Chondrocyte (in vitro differentiated cells): ENCODE results near the gene SERPIND1. TPM values are rescaled to one million over a fixed set of nuclear protein-coding genes. Genes with fewer than 3 reads are reported as not detected.

Experiments
- DNase-seq: peaks from one replicate; pipeline ENCODE4 v3.0.0; 2021; ENCODE audit warnings: mixed read lengths, low spot score
- H3K27ac Mint-ChIP-seq: one replicate; pipeline ENCODE4 v1.8.0; 2021; ENCODE audit warnings: mild to moderate bottlenecking, moderate library complexity, mixed read lengths; ENCODE audit not compliant: unreplicated experiment
- H3K27me3 Mint-ChIP-seq: 2 replicates; pipeline ENCODE4 v1.8.0; 2021; ENCODE audit warnings: low read depth, mixed read lengths
- H3K36me3 Mint-ChIP-seq: 2 replicates; pipeline ENCODE4 v1.8.0; 2021; ENCODE audit warnings: low read depth, mixed read lengths
- H3K4me1 Mint-ChIP-seq: 2 replicates; pipeline ENCODE4 v1.8.0; 2021; ENCODE audit warnings: low read depth, mild to moderate bottlenecking, mixed read lengths
- H3K4me3 Mint-ChIP-seq: one replicate; pipeline ENCODE4 v1.8.0; 2021; ENCODE audit warnings: mild to moderate bottlenecking, moderate library complexity, mixed read lengths; ENCODE audit not compliant: unreplicated experiment
- H3K9me3 Mint-ChIP-seq: 2 replicates; pipeline ENCODE4 v1.8.0; 2021; ENCODE audit warnings: low read depth, mixed read lengths
- CTCF ChIP-seq: fragments of 200-600 bp; sonication (generic); IDR thresholded peaks from 2 replicates; pipeline ENCODE4 v1.5.0; 2021; ENCODE audit warnings: antibody characterized with exemption, mild to moderate bottlenecking, moderate library complexity
- total RNA-seq: library from RNA; stranded (reverse); gene quantifications from 3 replicates; pipeline ENCODE4 v1.2.1, GENCODE V29; 2021

SERPIND1 gene
- total RNA-seq, 1 donor from 2014 or later = not detected

- peaks cover 23% of the 10 kb centered on the region for H3K36me3 Mint-ChIP-seq
Observed at GRCh38 chr22:20834206-20834605, 60.3 kb downstream of the SERPIND1 start.

GRCh38 chr22:20834725-20835124 is 60.8 kb downstream of the SERPIND1 start:
- no peak for DNase-seq
- Mint-ChIP-seq H3K4me1 (no peaks in the 10 kb centered on the region), H3K4me3 (no peak overlapping the region), H3K36me3 (peaks cover 18% of the 10 kb centered on the region), H3K27ac (no peak overlapping the region), H3K27me3 (no peaks in the 10 kb centered on the region), H3K9me3 (no peaks in the 10 kb centered on the region)
- TF ChIP-seq CTCF = no peak

More at GRCh38 chr22:20834206-20834605, 60.3 kb downstream of the SERPIND1 start:
- no peaks in the 10 kb centered on the region for H3K4me1 Mint-ChIP-seq
- no peaks in the 10 kb centered on the region for H3K9me3 Mint-ChIP-seq
- DNase-seq = no peak
- no peak overlapping the region for H3K27ac Mint-ChIP-seq
- no peaks in the 10 kb centered on the region for H3K27me3 Mint-ChIP-seq
- H3K4me3 Mint-ChIP-seq = no peak overlapping the region
- no peak for TF ChIP-seq CTCF

Other genes starting within 250 kb of the SERPIND1 start
- gene PI4KA, start 84.7 kb downstream of the SERPIND1 start, total RNA-seq = 68.3 to 87.9 TPM (median 72.3 TPM) in 3 replicates
- 25.3 to 26.3 TPM (median 25.8 TPM) in 3 replicates for gene SNAP29, start 84.9 kb downstream of the SERPIND1 start, total RNA-seq
- 45.3 to 49.2 TPM (median 46.3 TPM) in 3 replicates for gene CRKL, start 143.3 kb downstream of the SERPIND1 start, total RNA-seq
- gene AIFM3, start 193.1 kb downstream of the SERPIND1 start, total RNA-seq = 0.47 TPM in 1 of 3 replicates, not detected in the others
- gene LZTR1, start 208.2 kb downstream of the SERPIND1 start, total RNA-seq = 86.4 to 103 TPM (median 87.0 TPM) in 3 replicates
- 15.7 to 22.5 TPM (median 17.2 TPM) in 3 replicates for gene THAP7, start 228.0 kb downstream of the SERPIND1 start, total RNA-seq
- gene P2RX6, start 241.1 kb downstream of the SERPIND1 start, total RNA-seq = 2.1 to 4.9 TPM (median 2.2 TPM) in 3 replicates